ENCODE measurements around the gene CLIP1. TPM values are rescaled to one million over a fixed set of nuclear protein-coding genes. Genes with fewer than 3 reads are reported as not detected.
"Not testable (repeated sequence)": the region's sequence is repeated elsewhere in the genome, so short reads cannot be mapped to it uniquely, and the experiment has no call there.

Gene CLIP1
- polyA plus RNA-seq, 5 donors, result 24.4 to 33.6 (median 31.2) TPM

- not testable (repeated sequence) for DNase-seq
Observed at GRCh38 chr12:122358403-122358802, 64.1 kb downstream of the CLIP1 start.

GRCh38 chr12:122357536-122357935 is 64.9 kb downstream of the CLIP1 start:
- DNase-seq, result not testable (repeated sequence)

- not testable (repeated sequence) for DNase-seq
Observed at GRCh38 chr12:122356991-122357390, 65.5 kb downstream of the CLIP1 start.

- peak; percentile 20 to 36 for DNase-seq
Observed at GRCh38 chr12:122356192-122356635, 66.3 kb downstream of the CLIP1 start.

GRCh38 chr12:122355706-122356105 is 66.8 kb downstream of the CLIP1 start:
- no peak for DNase-seq

- no peak for DNase-seq
Observed at GRCh38 chr12:122354958-122355641, 67.4 kb downstream of the CLIP1 start.

GRCh38 chr12:122352394-122352793 is 70.1 kb downstream of the CLIP1 start:
- DNase-seq, result no peak

- no peak for DNase-seq
Observed at GRCh38 chr12:122350141-122350848, 72.2 kb downstream of the CLIP1 start.

GRCh38 chr12:122349078-122349477 is 73.4 kb downstream of the CLIP1 start:
- no peak for DNase-seq

- no peak for DNase-seq
Observed at GRCh38 chr12:122348505-122348904, 74.0 kb downstream of the CLIP1 start.

- DNase-seq, result no peak
Observed at GRCh38 chr12:122346054-122346453, 76.4 kb downstream of the CLIP1 start.

GRCh38 chr12:122345042-122345441 is 77.4 kb downstream of the CLIP1 start:
- no peak for DNase-seq

- no peak for DNase-seq
Observed at GRCh38 chr12:122336015-122336946, 86.2 kb downstream of the CLIP1 start.

GRCh38 chr12:122333142-122334087 is 89.1 kb downstream of the CLIP1 start:
- no peak for DNase-seq

GRCh38 chr12:122327494-122328385 is 94.7 kb downstream of the CLIP1 start:
- DNase-seq, result no peak

- no peak for DNase-seq
Observed at GRCh38 chr12:122327014-122327413, 95.5 kb downstream of the CLIP1 start.

- no peak for DNase-seq
Observed at GRCh38 chr12:122326586-122326985, 95.9 kb downstream of the CLIP1 start.

- DNase-seq, result no peak
Observed at GRCh38 chr12:122323311-122324019, 99.0 kb downstream of the CLIP1 start.

- no peak for DNase-seq
Observed at GRCh38 chr12:122322501-122322900, 100.0 kb downstream of the CLIP1 start.
